OCI-LY7 (cell line): ENCODE results near the gene SLC27A1. TPM values are rescaled to one million over a fixed set of nuclear protein-coding genes. Genes with fewer than 3 reads are reported as not detected.

Source experiments
- BruUV-seq: library from RNA; stranded (reverse); fragments of 400-500 nt; replicated peaks from 2 replicates; lab custom pipeline; 2021; lab: Mats Ljungman, UMichigan
- CTCF ChIA-PET: fragments of 300-600 bp; sonication (Branson Sonifier 250); formaldehyde crosslinking; loops from one replicate; lab custom pipeline; 2022; ENCODE audit warnings: antibody characterized with exemption; ENCODE audit not compliant: unreplicated experiment; lab: Charles Lee
- POLR2A ChIA-PET: fragments of 300-600 bp; sonication (Branson Sonifier 250); formaldehyde crosslinking; loops from one replicate; lab custom pipeline; 2022; ENCODE audit warnings: antibody characterized with exemption; lab: Charles Lee
- DNase-seq: peaks from one replicate; pipeline ENCODE4 v3.0.0-alpha.2; 2015; ENCODE audit warnings: low spot score
- H2AFZ ChIP-seq: fragments of 200-600 bp; sonication (generic), shearing (Covaris generic); 2 replicates; pipeline ENCODE4 v1.6.1; 2014; ENCODE audit warnings: mild to moderate bottlenecking, antibody characterized with exemption, low read length, moderate library complexity
- H3K27ac ChIP-seq: fragments of 200-600 bp; sonication (generic); 2 replicates; pipeline ENCODE4 v1.5.1; 2014; ENCODE audit warnings: mixed run types, low read depth, mild to moderate bottlenecking, moderate library complexity, low read length, inconsistent platforms; ENCODE audit not compliant: poor library complexity, severe bottlenecking
- H3K36me3 ChIP-seq: fragments of 200-600 bp; sonication (generic); 2 replicates; pipeline ENCODE4 v1.6.1; 2014; ENCODE audit warnings: mild to moderate bottlenecking, antibody characterized with exemption, low read length, moderate library complexity, mixed read lengths; ENCODE audit not compliant: insufficient read depth
- H3K4me1 ChIP-seq: fragments of 200-600 bp; sonication (generic); 2 replicates; pipeline ENCODE4 v1.5.1; 2014; ENCODE audit warnings: mild to moderate bottlenecking, low read length; ENCODE audit not compliant: insufficient read depth, poor library complexity, severe bottlenecking
- H3K4me2 ChIP-seq: fragments of 200-600 bp; sonication (generic); 2 replicates; pipeline ENCODE4 v1.6.1; 2014; ENCODE audit warnings: mild to moderate bottlenecking, low read length
- H3K4me3 ChIP-seq: fragments of 200-600 bp; sonication (generic); 2 replicates; pipeline ENCODE4 v1.5.1; 2014; ENCODE audit warnings: mild to moderate bottlenecking, low read depth, low read length; ENCODE audit not compliant: poor library complexity, severe bottlenecking
- H3K79me2 ChIP-seq: fragments of 200-600 bp; sonication (generic); 2 replicates; pipeline ENCODE4 v1.6.1; 2016; ENCODE audit warnings: low read depth, mild to moderate bottlenecking, low read length, moderate library complexity, mixed read lengths; ENCODE audit not compliant: insufficient read depth
- H3K9me2 ChIP-seq: fragments of 200-600 bp; sonication (generic); 2 replicates; pipeline ENCODE4 v1.6.1; 2016; ENCODE audit warnings: mild to moderate bottlenecking, low read length, mixed read lengths; ENCODE audit not compliant: insufficient read depth
- H3K9me3 ChIP-seq: fragments of 200-600 bp; sonication (generic); 2 replicates; pipeline ENCODE4 v1.6.1; 2014; ENCODE audit warnings: mild to moderate bottlenecking, mixed run types, low read length, mixed read lengths
- H4K20me1 ChIP-seq: fragments of 200-600 bp; sonication (generic); 2 replicates; pipeline ENCODE4 v1.6.1; 2014; ENCODE audit warnings: mild to moderate bottlenecking, antibody characterized with exemption, low read length, moderate library complexity, mixed read lengths; ENCODE audit not compliant: insufficient read depth
- EZH2phosphoT487 ChIP-seq: fragments of 200-600 bp; sonication (generic); IDR thresholded peaks from 2 replicates; pipeline ENCODE4 v1.6.1; 2018; ENCODE audit warnings: low read depth, borderline replicate concordance, mild to moderate bottlenecking, mixed run types, antibody characterized with exemption, low read length, moderate library complexity, mixed read lengths
- intact Hi-C: fragments of 100-400 bp; cut with micrococcal nuclease; formaldehyde crosslinking; loops from one replicate; pipeline ENCODE4 v1.10.0; 2022; ENCODE audit not compliant: unreplicated experiment
- total RNA-seq, 2 experiments: library from RNA; depleted of rRNA in 1 of 2; stranded (reverse); fragments of >200 nt in 1 of 2; shearing (Covaris generic) in 1 of 2; gene quantifications; 2 replicates each; pipeline ENCODE4 v1.2.3, GENCODE V29; 2014 to 2022
- TF ChIP-seq, protein P1 (sequence below): fragments of 200-600 bp; sonication (generic); conservative IDR thresholded peaks from 2 replicates; pipeline ENCODE4 v1.5.1; 2014; ENCODE audit warnings: mild to moderate bottlenecking, antibody characterized with exemption, low read length, moderate library complexity, mixed read lengths

SLC27A1 gene
- total RNA-seq, 2 experiments from 2014 or later, result 2.5 to 3.2 TPM

DNA sequence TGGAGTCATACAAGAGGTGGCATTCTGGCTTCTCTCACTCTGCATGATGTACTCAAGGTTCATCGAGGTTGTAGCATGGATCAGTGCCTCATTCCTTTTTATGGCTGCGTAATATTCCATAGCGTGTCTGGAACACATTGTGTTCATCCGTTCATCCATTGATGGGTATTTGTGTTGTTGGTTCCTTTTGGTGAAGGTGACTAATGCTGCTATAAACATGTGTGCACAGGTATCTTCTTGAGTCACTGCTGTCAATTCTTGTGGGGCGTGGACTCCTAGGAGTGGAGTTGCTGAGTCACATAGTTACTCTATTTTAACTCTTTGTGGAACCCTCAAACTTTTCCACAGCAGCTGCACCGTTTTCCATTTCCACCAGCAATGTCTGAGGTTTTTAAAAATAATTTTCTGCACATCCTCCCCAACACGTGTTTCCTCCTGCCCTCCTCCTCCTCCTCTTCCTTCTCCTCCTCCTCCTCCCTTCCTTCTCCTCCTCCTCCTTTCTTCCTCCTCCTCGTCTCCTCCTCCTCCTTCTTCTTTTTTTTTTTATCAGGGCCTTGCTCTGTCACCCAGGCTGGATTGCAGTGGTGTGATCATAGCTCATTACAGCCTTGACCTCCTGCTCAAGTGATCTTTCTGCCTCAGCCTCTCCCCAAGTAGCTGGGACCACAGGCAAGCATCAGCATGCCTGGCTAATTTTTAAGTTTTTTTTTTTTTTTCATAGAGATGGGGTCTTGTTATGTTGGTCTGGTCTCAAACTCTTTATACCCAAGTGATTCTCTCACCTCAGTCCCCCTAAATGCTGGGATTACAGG lies 19.9 kb upstream of the SLC27A1 start:
- Histone ChIP-seq H3K27ac (no peak overlapping the region), H3K4me2 (no peak overlapping the region), H3K79me2 (no peaks in the 10 kb centered on the region), H3K9me3 (no peaks in the 10 kb centered on the region), H3K4me3 (no peak overlapping the region), H4K20me1 (no peaks in the 10 kb centered on the region), H3K4me1 (peaks cover 15% of the 10 kb centered on the region), H3K36me3 (no peaks in the 10 kb centered on the region), H3K9me2 (no peaks in the 10 kb centered on the region), H2AFZ (no peak overlapping the region)
- intact Hi-C loops, result no loop called here
- ChIA-PET POLR2A (interaction anchor here (0.6 kb wide), 1 partner anchor 125 kb away, joined by 3 read pairs; no protein-coding TSS in a partner anchor), CTCF (no interaction called here)
- TF ChIP-seq, protein P1, sequence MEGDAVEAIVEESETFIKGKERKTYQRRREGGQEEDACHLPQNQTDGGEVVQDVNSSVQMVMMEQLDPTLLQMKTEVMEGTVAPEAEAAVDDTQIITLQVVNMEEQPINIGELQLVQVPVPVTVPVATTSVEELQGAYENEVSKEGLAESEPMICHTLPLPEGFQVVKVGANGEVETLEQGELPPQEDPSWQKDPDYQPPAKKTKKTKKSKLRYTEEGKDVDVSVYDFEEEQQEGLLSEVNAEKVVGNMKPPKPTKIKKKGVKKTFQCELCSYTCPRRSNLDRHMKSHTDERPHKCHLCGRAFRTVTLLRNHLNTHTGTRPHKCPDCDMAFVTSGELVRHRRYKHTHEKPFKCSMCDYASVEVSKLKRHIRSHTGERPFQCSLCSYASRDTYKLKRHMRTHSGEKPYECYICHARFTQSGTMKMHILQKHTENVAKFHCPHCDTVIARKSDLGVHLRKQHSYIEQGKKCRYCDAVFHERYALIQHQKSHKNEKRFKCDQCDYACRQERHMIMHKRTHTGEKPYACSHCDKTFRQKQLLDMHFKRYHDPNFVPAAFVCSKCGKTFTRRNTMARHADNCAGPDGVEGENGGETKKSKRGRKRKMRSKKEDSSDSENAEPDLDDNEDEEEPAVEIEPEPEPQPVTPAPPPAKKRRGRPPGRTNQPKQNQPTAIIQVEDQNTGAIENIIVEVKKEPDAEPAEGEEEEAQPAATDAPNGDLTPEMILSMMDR, result no peak
- TF ChIP-seq EZH2phosphoT487, result no peak
- DNase-seq, result no peak
- BruUV-seq, result no TSS peak

GRCh38 chr19:17451820-17452219 lies 18.5 kb upstream of the SLC27A1 start:
- no peaks in the 10 kb centered on the region for H4K20me1 ChIP-seq
- no peak for DNase-seq
- no peak overlapping the region for H2AFZ ChIP-seq
- H3K4me3 ChIP-seq, result no peak overlapping the region
- no peaks in the 10 kb centered on the region for H3K9me3 ChIP-seq
- no peak for TF ChIP-seq EZH2phosphoT487
- TF ChIP-seq, protein P1, result no peak
- H3K79me2 ChIP-seq, result no peaks in the 10 kb centered on the region
- intact Hi-C loops, result no loop called here
- ChIA-PET POLR2A (no interaction called here), CTCF (interaction anchor here (0.6 kb wide), 1 partner anchor 251 kb away, joined by 6 read pairs; no protein-coding TSS in a partner anchor)
- no TSS peak for BruUV-seq
- H3K27ac ChIP-seq, result no peak overlapping the region
- H3K4me2 ChIP-seq, result no peak overlapping the region
- H3K36me3 ChIP-seq, result no peaks in the 10 kb centered on the region
- peaks cover 15% of the 10 kb centered on the region for H3K4me1 ChIP-seq
- H3K9me2 ChIP-seq, result no peaks in the 10 kb centered on the region

DNA sequence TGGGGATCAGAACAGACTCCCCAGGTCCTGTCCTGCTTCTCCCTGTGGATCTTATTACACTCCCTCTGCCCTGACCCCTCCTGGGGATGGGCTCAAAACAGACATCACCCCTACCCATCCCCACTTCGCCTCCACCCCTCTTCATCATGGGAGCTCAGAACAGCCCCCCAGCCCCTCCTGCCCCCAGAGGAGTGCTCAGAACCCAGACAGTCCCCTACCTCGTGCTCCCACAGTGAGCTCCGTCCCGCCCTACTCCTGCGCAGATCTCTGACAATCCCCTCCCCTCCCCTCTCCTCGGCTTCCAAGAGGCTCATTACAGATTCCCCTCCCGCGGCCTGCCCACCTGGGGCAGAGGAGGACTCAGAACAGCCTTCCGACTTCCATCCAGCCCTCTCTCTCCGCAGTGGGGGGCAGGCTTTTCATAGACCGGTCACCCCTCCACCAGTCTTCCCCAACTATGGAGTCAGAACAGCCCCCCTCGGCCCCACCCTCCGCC lies 15.7 kb upstream of the SLC27A1 start:
- ChIA-PET POLR2A (no interaction called here), CTCF (no interaction called here)

More for the DNA sequence above, 15.7 kb upstream of the SLC27A1 start:
- H4K20me1 ChIP-seq, result no peaks in the 10 kb centered on the region
- no peaks in the 10 kb centered on the region for H3K36me3 ChIP-seq
- peaks cover 15% of the 10 kb centered on the region for H3K4me1 ChIP-seq
- no peak overlapping the region for H2AFZ ChIP-seq
- no peak for TF ChIP-seq EZH2phosphoT487
- TF ChIP-seq, protein P1, result no peak
- H3K27ac ChIP-seq, result no peak overlapping the region
- BruUV-seq, result no TSS peak
- H3K79me2 ChIP-seq, result no peaks in the 10 kb centered on the region
- H3K9me3 ChIP-seq, result no peaks in the 10 kb centered on the region
- intact Hi-C loops, result no loop called here
- no peak for DNase-seq
- H3K4me3 ChIP-seq, result no peak overlapping the region
- H3K9me2 ChIP-seq, result no peaks in the 10 kb centered on the region
- H3K4me2 ChIP-seq, result no peak overlapping the region
